GM23338 (cell line): Measurements from ENCODE around the gene TUSC1. TPM values are rescaled to one million over a fixed set of nuclear protein-coding genes. Genes with fewer than 3 reads are reported as not detected.
"Not testable (repeated sequence)": the region's sequence is repeated elsewhere in the genome, so short reads cannot be mapped to it uniquely, and the experiment has no call there.

Experiments used
- ATAC-seq: fragments of 200-7000 bp; cut with Tn5 transposase; 3 replicates; pipeline ENCODE4 v1.9.1; 2020
- DNase-seq: peaks from one replicate; pipeline ENCODE4 v3.0.0-alpha.2; 2015; ENCODE audit warnings: low spot score
- H2AFZ ChIP-seq: fragments of 200-600 bp; sonication (generic); 2 replicates; pipeline ENCODE4 v1.8.0; 2016; ENCODE audit warnings: antibody characterized with exemption, mild to moderate bottlenecking, moderate library complexity
- H3F3A ChIP-seq: fragments of 200-600 bp; sonication (generic); replicated peaks from 2 replicates; pipeline ENCODE4 v1.8.0; 2017; ENCODE audit warnings: antibody characterized with exemption, mixed run types, low read depth
- H3K27ac ChIP-seq: fragments of 200-600 bp; sonication (generic); 2 replicates; pipeline ENCODE4 v1.6.1; 2016; ENCODE audit warnings: low read depth
- H3K27me3 ChIP-seq: fragments of 200-600 bp; sonication (generic); 2 replicates; pipeline ENCODE4 v1.8.0; 2016; ENCODE audit warnings: mild to moderate bottlenecking, mixed run types, moderate library complexity; ENCODE audit not compliant: insufficient read depth
- H3K36me3 ChIP-seq: fragments of 200-600 bp; sonication (generic); 2 replicates; pipeline ENCODE4 v1.8.0; 2016; ENCODE audit warnings: mild to moderate bottlenecking; ENCODE audit not compliant: insufficient read depth
- H3K4me1 ChIP-seq: fragments of 200-600 bp; sonication (generic); 2 replicates; pipeline ENCODE4 v1.8.0; 2016; ENCODE audit warnings: mild to moderate bottlenecking, moderate library complexity; ENCODE audit not compliant: insufficient read depth
- H3K4me2 ChIP-seq: fragments of 200-600 bp; sonication (generic); 2 replicates; pipeline ENCODE4 v1.7.1; 2017; ENCODE audit warnings: mixed run types
- H3K4me3 ChIP-seq: fragments of 200-600 bp; sonication (generic); 2 replicates; pipeline ENCODE4 v1.6.1; 2016; ENCODE audit warnings: mixed run types
- H3K79me2 ChIP-seq: fragments of 200-600 bp; sonication (generic); replicated peaks from 2 replicates; pipeline ENCODE4 v1.8.0; 2017; ENCODE audit warnings: mild to moderate bottlenecking; ENCODE audit not compliant: insufficient read depth
- H3K9me2 ChIP-seq: fragments of 200-600 bp; sonication (generic); 2 replicates; pipeline ENCODE4 v1.8.0; 2017; ENCODE audit not compliant: insufficient read depth
- H4K20me1 ChIP-seq: fragments of 200-600 bp; sonication (generic); replicated peaks from 2 replicates; pipeline ENCODE4 v1.8.0; 2017; ENCODE audit warnings: mild to moderate bottlenecking; ENCODE audit not compliant: insufficient read depth
- H3K27ac Mint-ChIP-seq: 2 replicates; pipeline ENCODE4 v1.8.0; 2020; ENCODE audit warnings: inconsistent platforms, mild to moderate bottlenecking, moderate library complexity, mixed read lengths
- H3K27me3 Mint-ChIP-seq: 3 replicates; pipeline ENCODE4 v1.8.0; 2022; ENCODE audit warnings: low read depth, mild to moderate bottlenecking, moderate library complexity, mixed read lengths, inconsistent platforms; ENCODE audit not compliant: insufficient read depth, poor library complexity
- H3K36me3 Mint-ChIP-seq: 3 replicates; pipeline ENCODE4 v1.8.0; 2021; ENCODE audit warnings: low read depth, mild to moderate bottlenecking, inconsistent platforms, moderate library complexity, mixed read lengths
- H3K4me1 Mint-ChIP-seq: 3 replicates; pipeline ENCODE4 v1.8.0; 2020; ENCODE audit warnings: mild to moderate bottlenecking, inconsistent platforms, mixed read lengths
- H3K4me3 Mint-ChIP-seq: 3 replicates; pipeline ENCODE4 v1.8.0; 2021; ENCODE audit warnings: moderate library complexity, mild to moderate bottlenecking, inconsistent platforms, mixed read lengths
- H3K9me3 Mint-ChIP-seq: 3 replicates; pipeline ENCODE4 v1.8.0; 2020; ENCODE audit warnings: moderate library complexity, mild to moderate bottlenecking, inconsistent platforms, mixed read lengths
- CREB1 ChIP-seq: fragments of 250-450 bp; sonication (Bioruptor Pico); IDR thresholded peaks from 2 replicates; pipeline ENCODE4 v1.5.0; 2020; ENCODE audit warnings: low read depth, mild to moderate bottlenecking, moderate library complexity
- NANOG ChIP-seq: IDR thresholded peaks from 2 replicates; pipeline ENCODE4 v1.6.1; 2016; ENCODE audit warnings: antibody characterized with exemption, borderline replicate concordance
- ZNF114 ChIP-seq: fragments of 250-450 bp; sonication (Bioruptor Pico); IDR thresholded peaks from 2 replicates; pipeline ENCODE4 v1.5.0; 2020; ENCODE audit warnings: mild to moderate bottlenecking, moderate library complexity
- ZNF462 ChIP-seq: fragments of 250-450 bp; sonication (Bioruptor Pico); IDR thresholded peaks from 2 replicates; pipeline ENCODE4 v1.5.0; 2020; ENCODE audit warnings: mild to moderate bottlenecking, moderate library complexity
- polyA plus RNA-seq: library from polyadenylated mRNA; unstranded; fragments of >200 nt; fragmentation: Nextera tagmentation; extraction: Ambion mirVana; gene quantifications from 2 replicates; pipeline ENCODE4 v1.2.1, GENCODE V29; 2016
- total RNA-seq: library from RNA; depleted of rRNA; stranded (reverse); fragments of >200 nt; shearing (Covaris generic); gene quantifications from 2 replicates; pipeline ENCODE4 v1.2.3, GENCODE V29; 2014

The TUSC1 gene
- total and polyA plus RNA-seq, 2 experiments from 2014 or later = 6.4 to 8.9 TPM

- Mint-ChIP-seq H3K4me3 (no peak overlapping the region), H3K27me3 (no peaks in the 10 kb centered on the region), H3K4me1 (no peaks in the 10 kb centered on the region), H3K27ac (no peak overlapping the region), H3K36me3 (no peaks in the 10 kb centered on the region), H3K9me3 (no peaks in the 10 kb centered on the region)
- no peak for DNase-seq
- no peaks in the 10 kb centered on the region for H3F3A ChIP-seq
- H3K4me3 ChIP-seq = no peak overlapping the region
- no peak overlapping the region for H2AFZ ChIP-seq
- ATAC-seq = no peak
- H3K79me2 ChIP-seq = no peaks in the 10 kb centered on the region
- H4K20me1 ChIP-seq = no peaks in the 10 kb centered on the region
- H3K36me3 ChIP-seq = no peaks in the 10 kb centered on the region
- no peaks in the 10 kb centered on the region for H3K4me1 ChIP-seq
- no peak for TF ChIP-seq NANOG
- no peak for TF ChIP-seq CREB1
- no peak for TF ChIP-seq ZNF462 (CRISPR knock-in tag)
- TF ChIP-seq ZNF114 = no peak
- H3K4me2 ChIP-seq = no peak overlapping the region
- H3K9me2 ChIP-seq = no peaks in the 10 kb centered on the region
- H3K27ac ChIP-seq = no peak overlapping the region
- H3K27me3 ChIP-seq = no peaks in the 10 kb centered on the region
Observed at GRCh38 chr9:25702536-25702935, 24.3 kb upstream of the TUSC1 start.

GRCh38 chr9:25700899-25701298, 22.7 kb upstream of the TUSC1 start:
- not testable (repeated sequence) for H3K27me3 Mint-ChIP-seq, H3K36me3 ChIP-seq, H3K79me2 ChIP-seq, H3K36me3 Mint-ChIP-seq, H4K20me1 ChIP-seq, H3K27me3 ChIP-seq, H3K4me1 Mint-ChIP-seq, H3K27ac ChIP-seq, H3K9me2 ChIP-seq, H3K4me2 ChIP-seq, ATAC-seq, DNase-seq, H3K4me3 ChIP-seq, H3K27ac Mint-ChIP-seq, H2AFZ ChIP-seq, H3F3A ChIP-seq, H3K9me3 Mint-ChIP-seq, H3K4me1 ChIP-seq, H3K4me3 Mint-ChIP-seq
